HepG2 (cell line): ENCODE data around the gene B4GALT2. TPM values are rescaled to one million over a fixed set of nuclear protein-coding genes. Genes with fewer than 3 reads are reported as not detected.

Experiments used
- AFF4 ChIP-seq: sonication (generic); formaldehyde crosslinking; IDR thresholded peaks from 2 replicates; pipeline ENCODE4 v1.4.0; 2020; ENCODE audit warnings: missing genetic modification reagents
- ASH2L ChIP-seq: fragments of 300-600, 200-600 bp; sonication (generic); IDR thresholded peaks from 2 replicates; pipeline ENCODE4 v1.7.0; 2017; ENCODE audit warnings: low read depth, mild to moderate bottlenecking, moderate library complexity, mixed read lengths, low read length; ENCODE audit not compliant: insufficient read length
- ATF1 ChIP-seq: IDR thresholded peaks from 2 replicates; pipeline ENCODE4 v1.6.1; 2016; ENCODE audit warnings: mild to moderate bottlenecking, control low read depth
- CBX1 ChIP-seq: IDR thresholded peaks from one replicate; pipeline ENCODE4 v1.6.1; 2016; ENCODE audit warnings: antibody characterized with exemption, low read depth
- ELK4 ChIP-seq: sonication (generic); formaldehyde crosslinking; IDR thresholded peaks from 2 replicates; pipeline ENCODE4 v1.9.0; 2021; ENCODE audit warnings: missing genetic modification reagents, borderline replicate concordance
- HIC2 ChIP-seq: sonication (generic); formaldehyde crosslinking; IDR thresholded peaks from 2 replicates; pipeline ENCODE4 v1.9.0; 2022; ENCODE audit warnings: low read depth, missing genetic modification reagents
- ISX ChIP-seq: sonication (generic); formaldehyde crosslinking; conservative IDR thresholded peaks from 2 replicates; pipeline ENCODE4 v1.5.0; 2020; ENCODE audit warnings: missing genetic modification reagents
- MIXL1 ChIP-seq: IDR thresholded peaks from 2 replicates; pipeline ENCODE4 v1.6.1; 2016
- NFKB2 ChIP-seq: sonication (generic); formaldehyde crosslinking; IDR thresholded peaks from 2 replicates; pipeline ENCODE4 v1.4.0; 2020; ENCODE audit warnings: missing genetic modification reagents, borderline replicate concordance
- PHF20 ChIP-seq: sonication (generic); formaldehyde crosslinking; IDR thresholded peaks from 2 replicates; pipeline ENCODE4 v1.5.0; 2020; ENCODE audit warnings: mild to moderate bottlenecking, missing genetic modification reagents
- RFX1 ChIP-seq: fragments of 450-650 bp; IDR thresholded peaks from 2 replicates; pipeline ENCODE4 v1.6.1; 2017
- SKI ChIP-seq: fragments of 450-650 bp; IDR thresholded peaks from one replicate; pipeline ENCODE4 v1.6.1; 2018; ENCODE audit warnings: mild to moderate bottlenecking; ENCODE audit not compliant: partially characterized antibody
- SMC3 ChIP-seq: IDR thresholded peaks from 2 replicates; pipeline ENCODE4 v1.6.1; 2011; ENCODE audit warnings: low read length, improper control_type of control experiment
- TBP ChIP-seq: sonication (generic); formaldehyde crosslinking; IDR thresholded peaks from 2 replicates; pipeline ENCODE4 v1.5.0; 2020; ENCODE audit warnings: missing genetic modification reagents
- TERF1 ChIP-seq: sonication (generic); formaldehyde crosslinking; IDR thresholded peaks from 2 replicates; pipeline ENCODE4 v1.8.0; 2022; ENCODE audit warnings: mild to moderate bottlenecking, missing genetic modification reagents, moderate library complexity
- TFE3 ChIP-seq: IDR thresholded peaks from 2 replicates; pipeline ENCODE4 v1.6.1; 2016
- XRCC5 ChIP-seq: fragments of 200-400 bp; formaldehyde crosslinking; optimal IDR thresholded peaks from 2 replicates; pipeline ENCODE3; 2017; ENCODE audit warnings: mild to moderate bottlenecking, low read length
- ZBTB21 ChIP-seq: sonication (generic); formaldehyde crosslinking; IDR thresholded peaks from 2 replicates; pipeline ENCODE4 v1.4.0; 2020; ENCODE audit warnings: missing genetic modification reagents
- ZEB1 ChIP-seq: IDR thresholded peaks from 2 replicates; pipeline ENCODE4 v1.6.1; 2012; ENCODE audit warnings: mild to moderate bottlenecking, low read depth, inconsistent platforms; ENCODE audit not compliant: insufficient replicate concordance
- ZNF446 ChIP-seq: sonication (generic); formaldehyde crosslinking; IDR thresholded peaks from 2 replicates; pipeline ENCODE4 v1.5.0; 2020; ENCODE audit warnings: mild to moderate bottlenecking, missing genetic modification reagents
- ZNF891 ChIP-seq: sonication (generic); formaldehyde crosslinking; IDR thresholded peaks from 2 replicates; pipeline ENCODE4 v1.5.0; 2020; ENCODE audit warnings: mild to moderate bottlenecking, missing genetic modification reagents
- polyA plus RNA-seq, 8 experiments: library from polyadenylated mRNA; depleted of rRNA in 3 of 8; stranded (reverse) in 7 of 8; unstranded in 1 of 8; fragments of >200 nt; fragmentation: Illumina TruSeq in 4 of 8; extraction: Trizol in 4 of 8; gene quantifications; 2 replicates each; pipeline versions ENCODE4 v1.2.1 to v1.2.3, GENCODE V29; 2011 to 2016; ENCODE audit warnings: low read depth in 4 of 8, missing spikeins in 1 of 8, mixed read lengths in 1 of 8; ENCODE audit not compliant: insufficient read depth in 1 of 8
- total RNA-seq, 5 experiments: library from RNA; depleted of rRNA; stranded (reverse); fragments of >200 nt; fragmentation: Illumina TruSeq; extraction: Trizol; gene quantifications; 2 replicates each; pipeline ENCODE4 v1.2.3, GENCODE V29; 2016; ENCODE audit warnings: low read depth in 1 of 5

Gene B4GALT2
- total and polyA plus RNA-seq, 2 of the 13 experiments (the other 11 are each of a cell fraction or from before 2014, with no cell fraction given), result 41.9 to 78.0 TPM

- TF ChIP-seq NFKB2 (CRISPR knock-in tag) (peak; percentile 88; the same call in 1 of the 2 replicates), AFF4 (CRISPR knock-in tag) (no peak), XRCC5 (peak; percentile 98), TBP (CRISPR knock-in tag) (no peak; the same call in 1 of the 2 replicates), SKI (peak; percentile 41), ZNF891 (CRISPR knock-in tag) (0 out of 2 replicates have a peak, but pooled peaks have one; percentile 66), ZNF446 (CRISPR knock-in tag) (peak; percentile 86; the same call in 1 of the 2 replicates), SMC3 (no peak; the same call in 1 of the 2 replicates), ISX (CRISPR knock-in tag) (no peak), ELK4 (no peak), TERF1 (CRISPR knock-in tag) (no peak), TFE3 (CRISPR knock-in tag) (peak; percentile 93), ZBTB21 (CRISPR knock-in tag) (peak; percentile 67), RFX1 (no peak), MIXL1 (CRISPR knock-in tag) (peak; percentile 48; the same call in 1 of the 2 replicates), ASH2L (peak; percentile 89), PHF20 (CRISPR knock-in tag) (peak; percentile 81), ZEB1 (peak; percentile 69), CBX1 (no peak), ATF1 (CRISPR knock-in tag) (no peak; the same call in 1 of the 2 replicates), HIC2 (CRISPR knock-in tag) (peak; percentile 60)
These were observed 32.6 kb upstream of the B4GALT2 start, which contains the start of gene IPO13 (continued) for GRCh38 chr1:43946236-43947060.
